K562 (cell line): Measurements from ENCODE around the gene MED20. TPM values are rescaled to one million over a fixed set of nuclear protein-coding genes. Genes with fewer than 3 reads are reported as not detected.
A peak's percentile ranks its signal among the peaks of the same experiment; 100 is the strongest.

ENCODE experiments used
- CC2D1A ChIP-seq: fragments of 450-650 bp; IDR thresholded peaks from 2 replicates; pipeline ENCODE4 v1.6.1; 2017; ENCODE audit warnings: mild to moderate bottlenecking
- CCAR2 ChIP-seq: fragments of 200-400 bp; formaldehyde crosslinking; IDR thresholded peaks from 2 replicates; pipeline ENCODE4 v1.6.1; 2017; ENCODE audit warnings: mild to moderate bottlenecking, low read depth, low read length
- FOXA3 ChIP-seq, 2 experiments: fragments of 450-650 bp in 1 of 2; sonication (generic) in 1 of 2; formaldehyde crosslinking; IDR thresholded peaks in 1 of 2; conservative IDR thresholded peaks in 1 of 2; 2 replicates each; pipeline versions ENCODE4 v1.4.0 to v1.8.0; 2020 to 2022; ENCODE audit warnings: mild to moderate bottlenecking in 2 of 2, missing genetic modification reagents in 1 of 2
- GATAD2B ChIP-seq: fragments of 450-650 bp; IDR thresholded peaks from 2 replicates; pipeline ENCODE4 v1.6.1; 2017; ENCODE audit warnings: mild to moderate bottlenecking, borderline replicate concordance
- MEIS2 ChIP-seq: fragments of 450-650 bp; IDR thresholded peaks from 2 replicates; pipeline ENCODE4 v1.6.1; 2014; ENCODE audit warnings: mild to moderate bottlenecking; ENCODE audit not compliant: partially characterized antibody
- POLR2B ChIP-seq: fragments of 450-650 bp; IDR thresholded peaks from 2 replicates; pipeline ENCODE4 v1.6.1; 2018; ENCODE audit warnings: low read depth; ENCODE audit not compliant: partially characterized antibody
- SREBF2 ChIP-seq: sonication (generic); formaldehyde crosslinking; IDR thresholded peaks from 2 replicates; pipeline ENCODE4 v1.4.0; 2020; ENCODE audit warnings: mild to moderate bottlenecking, missing genetic modification reagents
- ZNF444 ChIP-seq: fragments of 250-450 bp; sonication (Bioruptor Pico); IDR thresholded peaks from 2 replicates; pipeline ENCODE4 v1.4.0; 2020; ENCODE audit warnings: mild to moderate bottlenecking, moderate library complexity
- polyA plus RNA-seq, 8 experiments: library from polyadenylated mRNA; depleted of rRNA in 4 of 8; stranded (reverse) in 5 of 8; unstranded in 3 of 8; fragments of >200 nt; fragmentation: Nextera tagmentation in 2 of 8; fragmentation: Illumina TruSeq in 1 of 8; extraction: Ambion mirVana in 2 of 8; extraction: Trizol in 1 of 8; gene quantifications; 2 replicates each; pipeline versions ENCODE4 v1.2.1 to v1.2.3, GENCODE V29; 2011 to 2014; ENCODE audit warnings: inconsistent platforms in 1 of 8, missing spikeins in 1 of 8
- total RNA-seq, 7 experiments: library from RNA; depleted of rRNA in 6 of 7; stranded (reverse); fragments of >200 nt in 6 of 7; fragmentation: Illumina TruSeq in 2 of 7; extraction: Trizol in 2 of 7; gene quantifications; 2 replicates each; pipeline versions ENCODE4 v1.2.1 to v1.2.3, GENCODE V29; 2011 to 2021; ENCODE audit warnings: low replicate concordance in 1 of 7
- TF ChIP-seq, protein P1 (sequence below): sonication (generic); formaldehyde crosslinking; IDR thresholded peaks from 2 replicates; pipeline ENCODE4 v1.8.0; 2023; ENCODE audit warnings: mild to moderate bottlenecking, missing genetic modification reagents
- TF ChIP-seq, protein P2 (sequence below): fragments of 450-650 bp; IDR thresholded peaks from 2 replicates; pipeline ENCODE4 v1.6.1; 2016; ENCODE audit warnings: missing biosample characterization, missing genetic modification characterization
- TF ChIP-seq, protein P3 (sequence below): fragments of 450-650 bp; IDR thresholded peaks from one replicate; pipeline ENCODE4 v1.6.1; 2018; ENCODE audit warnings: mild to moderate bottlenecking, moderate library complexity; ENCODE audit not compliant: partially characterized antibody
- TF ChIP-seq, protein P4 (sequence below): fragments of 200-800 bp; sonication (Bioruptor generic); IDR thresholded peaks from 2 replicates; pipeline ENCODE4 v1.6.1; 2017; ENCODE audit warnings: missing genetic modification characterization, missing compliant biosample characterization
- TF ChIP-seq, protein P5 (sequence below): fragments of 250-450 bp; sonication (Bioruptor Pico); IDR thresholded peaks from 2 replicates; pipeline ENCODE4 v1.8.0; 2022; ENCODE audit warnings: inconsistent platforms
- TF ChIP-seq, protein P6 (sequence below): fragments of 450-650 bp; formaldehyde crosslinking; IDR thresholded peaks from 2 replicates; pipeline ENCODE4 v1.4.0; 2020; ENCODE audit warnings: mild to moderate bottlenecking, moderate library complexity

The MED20 gene
- total and polyA plus RNA-seq, 9 of the 15 experiments (the other 6 are each of a cell fraction or from before 2014, with no cell fraction given): 27.3 to 80.9 (median 46.0) TPM

DNA sequence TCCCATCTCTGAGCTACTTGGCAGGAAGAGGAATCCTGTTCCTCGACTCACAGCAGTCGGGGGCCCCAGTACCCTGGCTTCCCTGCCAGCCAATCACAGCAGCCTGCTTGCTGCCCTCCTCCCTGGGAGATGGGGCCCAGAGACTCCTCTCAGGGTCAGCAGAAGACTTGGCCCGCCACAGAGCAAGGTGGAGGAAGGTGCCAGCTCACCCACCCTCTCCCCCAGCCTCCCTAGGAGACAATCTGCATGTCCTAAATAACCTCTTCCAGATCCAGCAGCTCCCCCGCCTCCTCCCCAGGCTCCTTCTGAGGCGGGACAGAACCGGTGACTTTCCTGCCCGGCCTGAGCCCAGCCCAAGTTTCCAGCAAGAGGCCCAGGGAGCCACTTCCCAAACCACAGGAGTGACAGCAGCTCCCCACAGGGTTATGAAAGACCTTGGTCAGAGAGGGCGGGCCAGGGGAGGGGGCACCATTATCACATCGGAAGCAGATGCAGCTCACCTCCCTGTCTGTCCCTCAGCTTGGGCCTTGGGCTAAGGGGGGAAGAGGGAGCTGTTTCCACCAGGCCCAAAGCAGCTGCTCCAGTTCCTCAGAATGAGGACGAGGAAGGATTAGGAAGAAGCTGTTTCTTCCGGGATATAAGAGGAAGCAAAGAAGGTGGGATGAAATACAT is 18.4 kb upstream of the MED20 start (continued):
- TF ChIP-seq, protein P1, sequence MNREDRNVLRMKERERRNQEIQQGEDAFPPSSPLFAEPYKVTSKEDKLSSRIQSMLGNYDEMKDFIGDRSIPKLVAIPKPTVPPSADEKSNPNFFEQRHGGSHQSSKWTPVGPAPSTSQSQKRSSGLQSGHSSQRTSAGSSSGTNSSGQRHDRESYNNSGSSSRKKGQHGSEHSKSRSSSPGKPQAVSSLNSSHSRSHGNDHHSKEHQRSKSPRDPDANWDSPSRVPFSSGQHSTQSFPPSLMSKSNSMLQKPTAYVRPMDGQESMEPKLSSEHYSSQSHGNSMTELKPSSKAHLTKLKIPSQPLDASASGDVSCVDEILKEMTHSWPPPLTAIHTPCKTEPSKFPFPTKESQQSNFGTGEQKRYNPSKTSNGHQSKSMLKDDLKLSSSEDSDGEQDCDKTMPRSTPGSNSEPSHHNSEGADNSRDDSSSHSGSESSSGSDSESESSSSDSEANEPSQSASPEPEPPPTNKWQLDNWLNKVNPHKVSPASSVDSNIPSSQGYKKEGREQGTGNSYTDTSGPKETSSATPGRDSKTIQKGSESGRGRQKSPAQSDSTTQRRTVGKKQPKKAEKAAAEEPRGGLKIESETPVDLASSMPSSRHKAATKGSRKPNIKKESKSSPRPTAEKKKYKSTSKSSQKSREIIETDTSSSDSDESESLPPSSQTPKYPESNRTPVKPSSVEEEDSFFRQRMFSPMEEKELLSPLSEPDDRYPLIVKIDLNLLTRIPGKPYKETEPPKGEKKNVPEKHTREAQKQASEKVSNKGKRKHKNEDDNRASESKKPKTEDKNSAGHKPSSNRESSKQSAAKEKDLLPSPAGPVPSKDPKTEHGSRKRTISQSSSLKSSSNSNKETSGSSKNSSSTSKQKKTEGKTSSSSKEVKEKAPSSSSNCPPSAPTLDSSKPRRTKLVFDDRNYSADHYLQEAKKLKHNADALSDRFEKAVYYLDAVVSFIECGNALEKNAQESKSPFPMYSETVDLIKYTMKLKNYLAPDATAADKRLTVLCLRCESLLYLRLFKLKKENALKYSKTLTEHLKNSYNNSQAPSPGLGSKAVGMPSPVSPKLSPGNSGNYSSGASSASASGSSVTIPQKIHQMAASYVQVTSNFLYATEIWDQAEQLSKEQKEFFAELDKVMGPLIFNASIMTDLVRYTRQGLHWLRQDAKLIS: no peak
- TF ChIP-seq, protein P2, sequence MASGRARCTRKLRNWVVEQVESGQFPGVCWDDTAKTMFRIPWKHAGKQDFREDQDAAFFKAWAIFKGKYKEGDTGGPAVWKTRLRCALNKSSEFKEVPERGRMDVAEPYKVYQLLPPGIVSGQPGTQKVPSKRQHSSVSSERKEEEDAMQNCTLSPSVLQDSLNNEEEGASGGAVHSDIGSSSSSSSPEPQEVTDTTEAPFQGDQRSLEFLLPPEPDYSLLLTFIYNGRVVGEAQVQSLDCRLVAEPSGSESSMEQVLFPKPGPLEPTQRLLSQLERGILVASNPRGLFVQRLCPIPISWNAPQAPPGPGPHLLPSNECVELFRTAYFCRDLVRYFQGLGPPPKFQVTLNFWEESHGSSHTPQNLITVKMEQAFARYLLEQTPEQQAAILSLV (tag): no peak
- no peak; the same call in none of the 2 replicates for TF ChIP-seq CC2D1A
- TF ChIP-seq, protein P3, sequence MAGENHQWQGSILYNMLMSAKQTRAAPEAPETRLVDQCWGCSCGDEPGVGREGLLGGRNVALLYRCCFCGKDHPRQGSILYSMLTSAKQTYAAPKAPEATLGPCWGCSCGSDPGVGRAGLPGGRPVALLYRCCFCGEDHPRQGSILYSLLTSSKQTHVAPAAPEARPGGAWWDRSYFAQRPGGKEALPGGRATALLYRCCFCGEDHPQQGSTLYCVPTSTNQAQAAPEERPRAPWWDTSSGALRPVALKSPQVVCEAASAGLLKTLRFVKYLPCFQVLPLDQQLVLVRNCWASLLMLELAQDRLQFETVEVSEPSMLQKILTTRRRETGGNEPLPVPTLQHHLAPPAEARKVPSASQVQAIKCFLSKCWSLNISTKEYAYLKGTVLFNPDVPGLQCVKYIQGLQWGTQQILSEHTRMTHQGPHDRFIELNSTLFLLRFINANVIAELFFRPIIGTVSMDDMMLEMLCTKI: no peak
- no peak for TF ChIP-seq FOXA3 (CRISPR knock-in tag; conservative IDR thresholded peaks at IDR 0.05 in 1 of 2, IDR thresholded peaks at IDR 0.05 in 1 of 2)
- no peak; the same call in 1 of the 2 replicates for TF ChIP-seq GATAD2B
- TF ChIP-seq MEIS2: peak; percentile 89
- no peak for TF ChIP-seq POLR2B
- TF ChIP-seq, protein P4, sequence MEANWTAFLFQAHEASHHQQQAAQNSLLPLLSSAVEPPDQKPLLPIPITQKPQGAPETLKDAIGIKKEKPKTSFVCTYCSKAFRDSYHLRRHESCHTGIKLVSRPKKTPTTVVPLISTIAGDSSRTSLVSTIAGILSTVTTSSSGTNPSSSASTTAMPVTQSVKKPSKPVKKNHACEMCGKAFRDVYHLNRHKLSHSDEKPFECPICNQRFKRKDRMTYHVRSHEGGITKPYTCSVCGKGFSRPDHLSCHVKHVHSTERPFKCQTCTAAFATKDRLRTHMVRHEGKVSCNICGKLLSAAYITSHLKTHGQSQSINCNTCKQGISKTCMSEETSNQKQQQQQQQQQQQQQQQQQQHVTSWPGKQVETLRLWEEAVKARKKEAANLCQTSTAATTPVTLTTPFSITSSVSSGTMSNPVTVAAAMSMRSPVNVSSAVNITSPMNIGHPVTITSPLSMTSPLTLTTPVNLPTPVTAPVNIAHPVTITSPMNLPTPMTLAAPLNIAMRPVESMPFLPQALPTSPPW (CRISPR knock-in tag): peak; percentile 95
- no peak for TF ChIP-seq SREBF2 (CRISPR knock-in tag)
- TF ChIP-seq CCAR2: no peak
- TF ChIP-seq, protein P5, sequence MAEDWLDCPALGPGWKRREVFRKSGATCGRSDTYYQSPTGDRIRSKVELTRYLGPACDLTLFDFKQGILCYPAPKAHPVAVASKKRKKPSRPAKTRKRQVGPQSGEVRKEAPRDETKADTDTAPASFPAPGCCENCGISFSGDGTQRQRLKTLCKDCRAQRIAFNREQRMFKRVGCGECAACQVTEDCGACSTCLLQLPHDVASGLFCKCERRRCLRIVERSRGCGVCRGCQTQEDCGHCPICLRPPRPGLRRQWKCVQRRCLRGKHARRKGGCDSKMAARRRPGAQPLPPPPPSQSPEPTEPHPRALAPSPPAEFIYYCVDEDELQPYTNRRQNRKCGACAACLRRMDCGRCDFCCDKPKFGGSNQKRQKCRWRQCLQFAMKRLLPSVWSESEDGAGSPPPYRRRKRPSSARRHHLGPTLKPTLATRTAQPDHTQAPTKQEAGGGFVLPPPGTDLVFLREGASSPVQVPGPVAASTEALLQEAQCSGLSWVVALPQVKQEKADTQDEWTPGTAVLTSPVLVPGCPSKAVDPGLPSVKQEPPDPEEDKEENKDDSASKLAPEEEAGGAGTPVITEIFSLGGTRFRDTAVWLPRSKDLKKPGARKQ (CRISPR knock-in tag): no peak
- TF ChIP-seq, protein P6, sequence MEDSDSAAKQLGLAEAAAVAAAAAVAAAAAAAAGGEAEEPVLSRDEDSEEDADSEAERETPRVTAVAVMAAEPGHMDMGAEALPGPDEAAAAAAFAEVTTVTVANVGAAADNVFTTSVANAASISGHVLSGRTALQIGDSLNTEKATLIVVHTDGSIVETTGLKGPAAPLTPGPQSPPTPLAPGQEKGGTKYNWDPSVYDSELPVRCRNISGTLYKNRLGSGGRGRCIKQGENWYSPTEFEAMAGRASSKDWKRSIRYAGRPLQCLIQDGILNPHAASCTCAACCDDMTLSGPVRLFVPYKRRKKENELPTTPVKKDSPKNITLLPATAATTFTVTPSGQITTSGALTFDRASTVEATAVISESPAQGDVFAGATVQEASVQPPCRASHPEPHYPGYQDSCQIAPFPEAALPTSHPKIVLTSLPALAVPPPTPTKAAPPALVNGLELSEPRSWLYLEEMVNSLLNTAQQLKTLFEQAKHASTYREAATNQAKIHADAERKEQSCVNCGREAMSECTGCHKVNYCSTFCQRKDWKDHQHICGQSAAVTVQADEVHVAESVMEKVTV (CRISPR knock-in tag): no peak
- no peak; the same call in 1 of the 2 replicates for TF ChIP-seq ZNF444 (CRISPR knock-in tag)
